Measurements from ENCODE around the gene TMBIM4. TPM values are rescaled to one million over a fixed set of nuclear protein-coding genes. Genes with fewer than 3 reads are reported as not detected.
"Not testable (repeated sequence)": the region's sequence is repeated elsewhere in the genome, so short reads cannot be mapped to it uniquely, and the experiment has no call there.

Gene TMBIM4, protein sequence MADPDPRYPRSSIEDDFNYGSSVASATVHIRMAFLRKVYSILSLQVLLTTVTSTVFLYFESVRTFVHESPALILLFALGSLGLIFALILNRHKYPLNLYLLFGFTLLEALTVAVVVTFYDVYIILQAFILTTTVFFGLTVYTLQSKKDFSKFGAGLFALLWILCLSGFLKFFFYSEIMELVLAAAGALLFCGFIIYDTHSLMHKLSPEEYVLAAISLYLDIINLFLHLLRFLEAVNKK
- total RNA-seq, result 10 to 100 TPM; 43.7 to 89.2 TPM

DNA sequence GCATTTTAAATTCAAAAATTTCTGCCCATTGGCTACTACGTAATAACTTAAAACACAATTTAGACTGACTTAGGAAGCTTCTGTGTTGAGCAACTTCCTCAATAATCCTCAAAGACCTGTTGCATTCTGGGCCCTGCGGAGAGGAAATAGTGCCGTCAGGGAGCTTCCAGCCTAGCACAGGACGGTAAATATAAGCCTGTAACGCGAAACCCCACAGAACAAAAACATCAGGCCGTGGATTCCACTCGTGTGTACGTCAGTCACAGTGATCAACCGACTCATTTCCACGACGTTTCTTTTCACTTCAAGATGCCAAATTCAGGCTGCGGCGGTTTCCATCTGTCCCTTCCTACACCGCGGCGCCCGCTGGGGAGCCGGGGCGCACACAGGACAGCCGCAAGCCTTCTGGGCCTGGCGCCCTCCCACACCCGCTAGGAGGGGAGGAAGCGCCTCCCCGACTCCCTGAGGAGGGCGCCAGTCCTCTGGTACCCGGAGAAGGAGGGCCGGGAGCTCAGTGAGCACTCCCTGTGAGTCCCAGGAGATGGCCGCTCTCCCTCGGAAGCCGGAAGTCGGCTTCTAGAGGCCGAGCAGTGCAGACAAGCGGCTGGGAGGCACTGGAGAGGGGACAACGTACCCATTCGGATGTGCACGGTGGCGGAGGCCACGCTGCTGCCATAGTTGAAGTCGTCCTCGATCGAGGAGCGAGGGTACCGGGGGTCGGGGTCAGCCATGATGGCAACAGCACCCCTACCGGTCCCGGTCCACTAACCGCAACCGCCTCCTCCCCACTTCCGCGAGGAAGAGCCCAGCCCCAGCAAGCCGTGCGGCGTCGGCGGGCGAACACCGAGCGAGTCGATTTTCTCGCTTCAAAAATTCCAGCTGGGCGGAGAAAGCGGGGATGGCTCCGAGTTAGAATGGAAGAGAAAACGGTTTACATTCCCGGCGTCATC lies at the start of gene TMBIM4:
TMBIM4 (minus strand) TSS at position 776 of the 950 bp plus-strand sequence; CDS start at position 731, 45 bp downstream.
- H3K36me3 Mint-ChIP-seq, result peaks cover 23% of the 10 kb centered on the region
- no peaks in the 10 kb centered on the region for H3K27me3 Mint-ChIP-seq
- peak within 1 kb of the TSS; percentile 98 to 100 for H3K27ac Mint-ChIP-seq
- H3K9me3 Mint-ChIP-seq, result peaks cover 4% of the 10 kb centered on the region
- DNase-seq (ENCODE audit: low spot score), result peak; percentile 94
- H3K4me3 Mint-ChIP-seq, result peak within 1 kb of the TSS; percentile 98
- peaks cover 43 to 49% of the 10 kb centered on the region in 2 donors for H3K4me1 Mint-ChIP-seq (ENCODE audit: low read depth in 2 of 2)
- ATAC-seq, result peak; percentile 90 to 92

DNA sequence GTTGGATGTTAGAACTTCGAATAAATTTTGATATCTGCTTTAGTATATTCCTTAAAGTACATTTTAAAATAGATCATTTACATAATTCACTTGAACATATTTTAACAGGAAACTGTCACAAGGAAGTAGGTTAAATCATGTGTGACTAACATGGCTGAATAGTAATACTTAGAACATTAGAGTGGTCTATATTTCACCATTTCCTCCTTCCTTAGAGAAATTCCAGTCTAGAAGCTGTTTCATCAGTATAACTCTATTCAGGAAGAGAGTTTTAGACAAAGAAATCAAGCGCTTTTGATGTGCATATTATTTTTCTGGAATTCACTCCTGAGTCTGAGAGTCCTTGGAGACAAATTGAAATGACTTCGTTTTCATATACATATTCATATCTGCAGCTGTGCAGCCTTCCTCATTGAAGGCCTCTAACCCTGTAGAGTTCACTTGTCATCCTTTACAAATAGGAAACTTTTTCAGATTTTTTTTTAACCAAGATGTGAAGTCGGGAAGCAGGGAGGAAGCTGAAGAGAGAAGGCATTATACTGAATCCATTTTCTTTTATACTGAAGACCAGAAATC lies 47.6 kb upstream of the TMBIM4 start:
- Mint-ChIP-seq H3K4me1 (ENCODE audit: low read depth in 2 of 2) (peaks cover 31 to 32% of the 10 kb centered on the region in 2 donors), H3K27ac (peak overlapping the region; percentile 72 to 82), H3K9me3 (peaks cover 11% of the 10 kb centered on the region), H3K4me3 (peak overlapping the region; percentile 68), H3K27me3 (peaks cover 4 to 14% of the 10 kb centered on the region in 2 donors), H3K36me3 (peaks cover 38% of the 10 kb centered on the region)
- ATAC-seq (peak in 1 of 2 donors; percentile 61), DNase-seq (ENCODE audit: low spot score) (no peak)

DNA sequence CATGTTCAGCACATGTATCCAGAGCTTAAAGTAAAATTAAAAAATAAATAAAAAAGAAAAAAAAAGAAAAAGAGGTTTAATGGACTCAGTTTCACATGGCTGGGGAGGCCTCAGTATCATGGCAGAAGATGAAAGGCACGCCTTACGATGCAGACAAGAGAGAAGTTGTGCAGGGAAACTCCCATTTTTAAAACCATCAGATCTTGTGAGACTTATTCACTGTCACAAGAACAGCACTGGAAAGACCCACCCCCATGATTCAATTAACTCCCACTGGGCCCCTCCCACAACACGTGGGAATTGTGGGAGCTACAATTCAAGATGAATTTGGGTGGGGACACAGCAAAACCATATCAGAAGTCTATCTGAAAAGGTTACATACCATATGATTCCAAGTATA lies 43.2 kb upstream of the TMBIM4 start:
- Mint-ChIP-seq H3K36me3 (peaks cover 30% of the 10 kb centered on the region), H3K27me3 (peaks cover 4 to 32% of the 10 kb centered on the region in 2 donors), H3K4me1 (ENCODE audit: low read depth in 2 of 2) (peaks cover 33 to 36% of the 10 kb centered on the region in 2 donors)
- DNase-seq (ENCODE audit: low spot score); H3K27ac Mint-ChIP-seq; ATAC-seq; H3K9me3 Mint-ChIP-seq; H3K4me3 Mint-ChIP-seq: not testable (repeated sequence)

DNA sequence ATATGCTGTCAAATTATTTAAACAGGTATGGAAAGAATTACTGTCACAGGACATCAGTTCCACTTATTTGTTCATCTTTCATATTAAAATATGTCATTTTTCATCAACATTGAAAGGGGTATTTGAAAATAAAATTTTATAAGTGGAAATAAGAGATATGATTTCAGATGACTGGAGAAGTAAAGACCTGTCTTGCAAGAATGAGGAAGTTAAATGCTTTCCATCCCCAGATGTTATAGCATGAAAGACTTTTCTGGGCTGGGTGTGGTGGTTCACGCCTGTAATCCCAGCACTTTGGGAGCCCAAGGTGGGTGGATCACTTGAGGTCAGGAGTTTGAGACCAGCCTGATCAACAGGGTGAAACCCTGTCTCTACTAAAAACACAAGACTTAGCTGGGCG lies 41.8 kb upstream of the TMBIM4 start:
- Mint-ChIP-seq H3K27ac (peak overlapping the region in 1 of 2 donors; percentile 30), H3K4me1 (ENCODE audit: low read depth in 2 of 2) (peaks cover 21 to 28% of the 10 kb centered on the region in 2 donors), H3K27me3 (peaks cover 4 to 41% of the 10 kb centered on the region in 2 donors), H3K36me3 (peaks cover 30% of the 10 kb centered on the region)
- not testable (repeated sequence) for DNase-seq (ENCODE audit: low spot score); H3K9me3 Mint-ChIP-seq; ATAC-seq; H3K4me3 Mint-ChIP-seq

DNA sequence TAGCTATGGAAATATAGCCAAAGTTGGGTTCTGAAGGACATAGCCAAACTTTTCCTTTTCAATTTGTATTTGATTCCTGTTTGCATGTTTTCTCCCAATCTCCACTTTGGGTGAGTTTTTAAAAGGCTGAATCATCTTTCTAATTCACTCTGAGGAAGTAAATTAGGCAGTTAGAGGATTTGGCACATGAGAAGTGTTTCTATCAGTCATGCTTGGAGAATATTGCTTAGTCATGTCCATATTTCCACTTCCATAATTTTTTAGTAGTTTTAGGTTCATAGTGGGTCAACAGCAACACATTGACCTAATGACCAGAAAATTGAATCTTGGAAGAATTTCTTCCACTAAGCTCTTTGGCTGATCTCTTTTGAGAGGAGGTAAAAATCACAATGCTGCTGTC lies 41.0 kb upstream of the TMBIM4 start:
- no peak overlapping the region for H3K4me3 Mint-ChIP-seq
- no peak overlapping the region for H3K27ac Mint-ChIP-seq
- peaks cover 10 to 48% of the 10 kb centered on the region in 2 donors for H3K27me3 Mint-ChIP-seq
- H3K36me3 Mint-ChIP-seq, result peaks cover 30% of the 10 kb centered on the region
- DNase-seq (ENCODE audit: low spot score) (no peak), ATAC-seq (no peak)
- H3K9me3 Mint-ChIP-seq, result peaks cover 9% of the 10 kb centered on the region
- peaks cover 20 to 24% of the 10 kb centered on the region in 2 donors for H3K4me1 Mint-ChIP-seq (ENCODE audit: low read depth in 2 of 2)

DNA sequence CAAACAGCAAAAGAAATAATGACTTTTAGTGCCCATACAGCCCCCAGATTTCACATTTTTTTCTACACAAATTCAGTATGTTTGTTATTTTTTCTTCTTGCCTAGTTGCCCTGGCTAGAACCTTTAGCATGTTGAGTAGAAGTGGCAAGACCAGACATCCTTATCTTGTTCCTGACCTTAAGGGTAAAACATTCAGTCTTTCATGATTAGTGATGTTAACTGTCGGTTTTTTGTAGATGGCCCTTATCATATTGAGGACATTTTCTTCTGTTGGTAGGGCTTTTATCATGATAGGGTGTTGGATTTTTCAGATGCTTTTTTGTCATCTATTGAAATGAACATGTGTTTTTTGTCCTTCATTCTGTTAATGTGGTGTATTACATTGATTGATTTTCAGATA lies 36.3 kb upstream of the TMBIM4 start:
- H3K4me3 Mint-ChIP-seq, result no peak overlapping the region
- ATAC-seq (no peak), DNase-seq (ENCODE audit: low spot score) (no peak)
- H3K27me3 Mint-ChIP-seq, result peaks cover 14 to 36% of the 10 kb centered on the region in 2 donors
- H3K4me1 Mint-ChIP-seq (ENCODE audit: low read depth in 2 of 2), result peaks cover 5 to 7% of the 10 kb centered on the region in 2 donors
- H3K27ac Mint-ChIP-seq, result no peak overlapping the region
- H3K36me3 Mint-ChIP-seq, result peaks cover 10% of the 10 kb centered on the region
- no peaks in the 10 kb centered on the region for H3K9me3 Mint-ChIP-seq

DNA sequence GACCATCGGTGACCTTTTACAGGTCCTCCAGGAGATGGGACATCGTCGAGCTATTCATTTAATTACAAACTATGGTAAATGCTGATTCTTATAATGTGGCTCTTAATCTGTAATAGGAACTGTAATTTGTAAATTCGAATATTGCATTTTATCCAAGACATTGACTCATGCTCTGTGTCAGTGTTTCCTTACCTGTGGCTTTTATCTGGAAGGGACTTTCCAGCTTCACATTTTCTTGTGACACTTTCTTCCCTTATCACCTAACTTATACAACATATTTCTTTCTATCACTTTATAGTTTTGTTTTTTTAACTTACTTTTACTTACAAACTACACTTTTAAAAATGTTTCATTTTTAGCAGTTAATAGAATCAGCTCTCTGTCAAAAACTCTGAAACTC lies 34.0 kb upstream of the TMBIM4 start:
- Mint-ChIP-seq H3K9me3 (no peaks in the 10 kb centered on the region), H3K4me3 (no peak overlapping the region), H3K27ac (no peak overlapping the region), H3K36me3 (peaks cover 9% of the 10 kb centered on the region), H3K27me3 (peaks cover 16 to 32% of the 10 kb centered on the region in 2 donors), H3K4me1 (ENCODE audit: low read depth in 2 of 2) (peaks cover 5 to 13% of the 10 kb centered on the region in 2 donors)
- DNase-seq (ENCODE audit: low spot score) (no peak), ATAC-seq (no peak)

DNA sequence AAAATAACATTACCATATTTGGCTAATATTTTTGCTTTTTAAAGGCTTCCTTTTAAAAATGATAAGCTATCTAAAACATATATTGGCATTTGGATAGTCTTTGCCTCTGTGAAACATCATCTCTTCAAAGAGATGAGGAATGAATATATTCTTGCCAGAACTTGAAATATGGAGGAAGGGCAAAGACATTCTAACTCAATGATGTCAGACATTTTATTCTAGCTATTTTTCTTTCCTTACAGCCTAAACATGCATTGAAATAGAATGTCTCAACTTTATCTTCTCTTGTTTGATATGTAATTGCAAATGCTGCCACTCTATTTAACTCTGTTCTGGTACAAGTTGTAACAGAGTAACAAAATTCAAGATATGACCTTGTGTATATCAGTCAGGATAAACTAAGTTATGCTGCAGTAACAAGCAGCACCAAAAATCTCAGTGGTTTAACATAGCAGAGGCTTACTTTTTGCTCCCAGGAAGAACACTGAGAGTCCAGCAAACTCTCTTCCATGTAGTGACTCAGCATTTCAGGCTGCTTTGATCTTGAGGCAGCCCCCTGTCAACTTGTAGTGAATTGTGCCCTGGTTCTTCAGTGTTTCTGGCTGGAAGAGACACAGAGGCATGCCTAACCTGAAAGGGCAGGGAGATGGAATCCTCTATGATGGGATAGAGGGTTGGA lies 30.2 kb upstream of the TMBIM4 start:
- H3K27me3 Mint-ChIP-seq, result peaks cover 10 to 16% of the 10 kb centered on the region in 2 donors
- H3K4me1 Mint-ChIP-seq (ENCODE audit: low read depth in 2 of 2), result peaks cover 28 to 37% of the 10 kb centered on the region in 2 donors
- H3K36me3 Mint-ChIP-seq, result peaks cover 5% of the 10 kb centered on the region
- DNase-seq (ENCODE audit: low spot score) (no peak), ATAC-seq (no peak)
- no peak overlapping the region for H3K4me3 Mint-ChIP-seq
- peak overlapping the region in 1 of 2 donors; percentile 21 for H3K27ac Mint-ChIP-seq
- no peaks in the 10 kb centered on the region for H3K9me3 Mint-ChIP-seq

DNA sequence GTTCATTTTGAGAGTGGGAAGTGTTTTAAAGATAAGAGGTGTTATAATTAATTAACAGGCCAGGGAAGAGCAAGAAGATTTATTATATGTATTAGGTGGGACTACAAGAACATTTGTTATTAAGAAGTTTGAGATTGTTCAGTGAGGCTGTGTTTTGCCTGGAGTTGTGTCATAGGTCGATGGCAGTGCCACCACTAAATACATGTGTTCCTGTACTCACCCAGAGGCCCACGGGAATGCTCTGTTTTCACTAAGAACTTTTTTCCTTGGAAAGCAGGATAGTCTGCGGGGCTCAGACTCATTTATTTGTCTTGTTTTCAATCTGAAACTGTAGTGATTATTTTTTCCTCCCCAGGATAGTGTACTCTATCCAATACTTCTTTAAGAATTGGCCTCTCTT lies 29.3 kb upstream of the TMBIM4 start:
- H3K27me3 Mint-ChIP-seq, result peaks cover 7 to 13% of the 10 kb centered on the region in 2 donors
- no peak overlapping the region for H3K4me3 Mint-ChIP-seq
- peak overlapping the region in 1 of 2 donors; percentile 13 for H3K27ac Mint-ChIP-seq
- H3K4me1 Mint-ChIP-seq (ENCODE audit: low read depth in 2 of 2), result peaks cover 27 to 38% of the 10 kb centered on the region in 2 donors
- peaks cover 7% of the 10 kb centered on the region for H3K36me3 Mint-ChIP-seq
- ATAC-seq, result no peak
- DNase-seq (ENCODE audit: low spot score), result no peak
- no peaks in the 10 kb centered on the region for H3K9me3 Mint-ChIP-seq

DNA sequence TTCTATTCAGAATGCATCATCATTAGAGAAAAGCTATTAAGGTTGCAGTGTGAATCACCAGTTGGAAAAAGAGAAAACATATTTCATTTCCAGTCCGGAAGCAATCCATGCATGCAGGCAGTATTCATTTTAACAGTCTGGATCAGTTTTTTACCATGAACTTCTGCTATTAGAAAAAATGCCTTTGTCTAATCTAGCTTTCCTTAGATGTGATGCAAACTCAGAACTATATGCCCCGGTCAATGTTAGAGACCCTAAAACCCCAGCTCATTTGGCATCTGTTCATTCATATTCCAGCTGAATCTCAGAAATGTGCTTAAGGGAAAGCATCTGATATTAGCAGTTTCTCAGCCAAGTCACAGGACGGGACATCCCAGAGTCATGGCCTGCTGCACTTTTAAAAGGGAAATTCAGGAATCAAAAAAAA lies 27.7 kb upstream of the TMBIM4 start:
- peak overlapping the region; percentile 89 to 98 for H3K27ac Mint-ChIP-seq
- ATAC-seq (no peak), DNase-seq (ENCODE audit: low spot score) (no peak)
- H3K27me3 Mint-ChIP-seq, result peaks cover 10 to 11% of the 10 kb centered on the region in 2 donors
- H3K4me3 Mint-ChIP-seq, result peak overlapping the region; percentile 79
- H3K36me3 Mint-ChIP-seq, result peaks cover 7% of the 10 kb centered on the region
- H3K9me3 Mint-ChIP-seq, result no peaks in the 10 kb centered on the region
- H3K4me1 Mint-ChIP-seq (ENCODE audit: low read depth in 2 of 2), result peaks cover 26 to 36% of the 10 kb centered on the region in 2 donors

DNA sequence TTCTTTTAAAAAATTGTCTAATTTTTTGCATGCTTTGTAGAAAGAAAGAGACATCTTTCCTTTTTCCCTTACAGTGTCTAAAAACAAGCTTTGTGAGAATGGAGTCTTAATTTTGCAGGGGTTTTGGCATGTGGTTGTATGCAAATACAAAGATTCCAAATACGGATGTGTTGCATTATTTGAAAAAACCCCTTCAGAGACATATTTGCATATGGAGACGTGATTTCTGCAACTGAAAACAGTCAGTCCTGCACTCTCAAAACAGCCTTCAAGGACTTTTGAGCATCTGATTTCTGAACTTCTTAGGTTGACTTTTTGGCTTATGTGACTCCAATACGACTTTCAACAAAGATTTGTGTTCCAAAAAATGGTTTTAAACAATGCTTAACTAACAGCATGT lies 27.0 kb upstream of the TMBIM4 start:
- Mint-ChIP-seq H3K27ac (peak overlapping the region; percentile 89 to 98), H3K9me3 (no peaks in the 10 kb centered on the region), H3K27me3 (peaks cover 10 to 11% of the 10 kb centered on the region in 2 donors), H3K36me3 (peaks cover 7% of the 10 kb centered on the region), H3K4me3 (peak overlapping the region; percentile 79), H3K4me1 (ENCODE audit: low read depth in 2 of 2) (peaks cover 26 to 37% of the 10 kb centered on the region in 2 donors)
- peak; percentile 92 to 96 for ATAC-seq
- DNase-seq (ENCODE audit: low spot score), result no peak

DNA sequence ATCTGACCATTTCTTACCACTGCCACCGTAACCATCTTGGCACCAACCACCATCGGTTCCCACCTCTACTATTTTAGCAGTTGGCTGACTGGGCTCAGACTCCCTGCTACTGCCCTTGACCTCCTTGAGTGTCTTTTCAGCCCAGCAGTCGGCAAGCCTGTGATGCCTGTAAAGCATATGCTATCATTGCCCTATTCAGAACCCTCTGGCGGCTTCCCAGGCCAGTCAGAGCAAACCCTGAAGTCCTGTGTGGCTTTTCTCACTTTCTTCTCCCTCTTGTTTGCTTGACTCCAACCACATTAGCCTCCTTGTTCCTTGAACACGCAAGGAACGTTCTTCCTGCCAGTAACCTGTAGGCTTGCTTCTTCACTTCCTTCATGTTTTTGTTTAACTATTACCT lies 25.4 kb upstream of the TMBIM4 start:
- peaks cover 38 to 49% of the 10 kb centered on the region in 2 donors for H3K4me1 Mint-ChIP-seq (ENCODE audit: low read depth in 2 of 2)

DNA sequence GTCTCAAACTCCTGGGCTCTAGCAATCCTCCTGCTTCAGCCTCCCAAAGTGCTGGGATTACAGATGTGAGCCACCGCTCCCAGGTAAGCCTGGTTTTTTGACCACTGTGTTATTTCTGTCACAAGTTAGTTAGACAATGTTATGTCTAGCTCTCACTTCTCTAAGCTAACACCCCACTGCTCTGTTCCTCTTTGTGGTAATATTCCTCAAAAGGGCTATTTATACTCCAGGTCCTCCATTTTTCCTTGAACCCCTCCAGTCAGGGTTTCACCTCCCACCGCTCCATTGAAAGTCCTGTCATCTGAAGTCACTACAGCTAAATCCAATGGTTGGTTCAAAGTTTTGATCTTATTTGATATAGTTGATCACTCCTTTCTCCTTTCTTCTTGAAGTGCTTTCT lies 24.3 kb upstream of the TMBIM4 start:
- Mint-ChIP-seq H3K4me3 (no peak overlapping the region), H3K4me1 (ENCODE audit: low read depth in 2 of 2) (peaks cover 39 to 46% of the 10 kb centered on the region in 2 donors), H3K36me3 (peaks cover 7% of the 10 kb centered on the region), H3K27me3 (peaks cover 10 to 29% of the 10 kb centered on the region in 2 donors), H3K9me3 (no peaks in the 10 kb centered on the region), H3K27ac (no peak overlapping the region)
- ATAC-seq, result no peak
- DNase-seq (ENCODE audit: low spot score), result no peak

More for the DNA sequence above, 25.4 kb upstream of the TMBIM4 start:
- Mint-ChIP-seq H3K9me3 (no peaks in the 10 kb centered on the region), H3K4me3 (peak overlapping the region; percentile 43), H3K36me3 (peaks cover 7% of the 10 kb centered on the region), H3K27me3 (peaks cover 10 to 27% of the 10 kb centered on the region in 2 donors), H3K27ac (peak overlapping the region; percentile 5 to 98)
- ATAC-seq (peak; percentile 30 to 39), DNase-seq (ENCODE audit: low spot score) (no peak)

All from natural killer cell treated with Interleukin-12 subunit alpha and Interleukin-12 subunit beta and Interleukin-15 and Interleukin-18, amount 100 ng/mL, for 72 hours (primary cell).